ENCODE results near the gene SRP9. TPM values are rescaled to one million over a fixed set of nuclear protein-coding genes. Genes with fewer than 3 reads are reported as not detected.
A peak's percentile ranks its signal among the peaks of the same experiment; 100 is the strongest.
"Not testable (repeated sequence)": the region's sequence is repeated elsewhere in the genome, so short reads cannot be mapped to it uniquely, and the experiment has no call there.

The SRP9 gene
- total RNA-seq, 1 donor from 2014 or later: 120 TPM

DNA sequence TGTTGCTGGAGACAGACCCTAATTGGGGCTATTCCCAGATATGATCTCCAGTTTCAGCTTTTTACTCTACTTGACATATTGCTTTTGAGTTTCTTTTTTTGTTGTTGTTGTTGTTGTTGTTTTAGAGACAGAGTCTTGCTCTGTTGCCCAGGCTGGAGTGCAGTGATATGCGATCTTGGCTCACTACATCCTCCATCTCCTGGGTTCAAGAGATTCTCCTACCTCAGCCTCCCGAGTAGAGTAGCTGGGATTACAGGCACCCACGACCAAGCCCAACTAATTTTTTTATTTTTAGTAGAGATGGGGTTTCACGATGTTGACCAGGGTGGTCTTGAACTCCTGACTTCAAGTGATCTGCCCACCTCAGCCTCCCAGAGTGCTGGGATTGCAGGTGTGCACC lies 1.3 kb upstream of the SRP9 start:
- Histone ChIP-seq H3K4me3 (no peak overlapping the region), H3K27me3 (no peaks in the 10 kb centered on the region), H3K4me1 (peaks cover 56% of the 10 kb centered on the region), H3K27ac (no peak overlapping the region), H3K36me3 (no peaks in the 10 kb centered on the region), H3K9me3 (no peaks in the 10 kb centered on the region)
- intact Hi-C loops (cut with DNase I): loop anchor here (5.0 to 10.0 kb wide), 4 partner anchors 36 to 199 kb away; partner anchors contain the start of genes EPHX1, LEFTY1 and TMEM63A
- TF ChIP-seq POLR2A (IDR thresholded peaks at IDR 0.05) (no peak), POLR2AphosphoS5 (IDR thresholded peaks at IDR 0.05; ENCODE audit: insufficient read depth in 1 of 2, low read depth in 1 of 2) (no peak)
- TF ChIP-seq, protein P1, sequence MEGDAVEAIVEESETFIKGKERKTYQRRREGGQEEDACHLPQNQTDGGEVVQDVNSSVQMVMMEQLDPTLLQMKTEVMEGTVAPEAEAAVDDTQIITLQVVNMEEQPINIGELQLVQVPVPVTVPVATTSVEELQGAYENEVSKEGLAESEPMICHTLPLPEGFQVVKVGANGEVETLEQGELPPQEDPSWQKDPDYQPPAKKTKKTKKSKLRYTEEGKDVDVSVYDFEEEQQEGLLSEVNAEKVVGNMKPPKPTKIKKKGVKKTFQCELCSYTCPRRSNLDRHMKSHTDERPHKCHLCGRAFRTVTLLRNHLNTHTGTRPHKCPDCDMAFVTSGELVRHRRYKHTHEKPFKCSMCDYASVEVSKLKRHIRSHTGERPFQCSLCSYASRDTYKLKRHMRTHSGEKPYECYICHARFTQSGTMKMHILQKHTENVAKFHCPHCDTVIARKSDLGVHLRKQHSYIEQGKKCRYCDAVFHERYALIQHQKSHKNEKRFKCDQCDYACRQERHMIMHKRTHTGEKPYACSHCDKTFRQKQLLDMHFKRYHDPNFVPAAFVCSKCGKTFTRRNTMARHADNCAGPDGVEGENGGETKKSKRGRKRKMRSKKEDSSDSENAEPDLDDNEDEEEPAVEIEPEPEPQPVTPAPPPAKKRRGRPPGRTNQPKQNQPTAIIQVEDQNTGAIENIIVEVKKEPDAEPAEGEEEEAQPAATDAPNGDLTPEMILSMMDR (IDR thresholded peaks at IDR 0.05): no peak
- DNase-seq (ENCODE audit: extremely low spot score in 2 of 2): no peak

- H3K36me3 ChIP-seq: no peaks in the 10 kb centered on the region
- no peak for DNase-seq (ENCODE audit: extremely low spot score in 2 of 2)
- intact Hi-C loops (cut with DNase I): loop anchor here (5.0 to 10.0 kb wide), 4 partner anchors 35 to 198 kb away; partner anchors contain the start of genes EPHX1, LEFTY1 and TMEM63A
- H3K27ac ChIP-seq: peak overlapping the region; percentile 87
- H3K4me3 ChIP-seq: peak overlapping the region; percentile 57 to 64
- H3K9me3 ChIP-seq: no peaks in the 10 kb centered on the region
- peaks cover 56% of the 10 kb centered on the region for H3K4me1 ChIP-seq
- TF ChIP-seq POLR2AphosphoS5 (IDR thresholded peaks at IDR 0.05; ENCODE audit: insufficient read depth in 1 of 2, low read depth in 1 of 2) (no peak), POLR2A (IDR thresholded peaks at IDR 0.05) (no peak)
- TF ChIP-seq, protein P1 (IDR thresholded peaks at IDR 0.05): no peak
- H3K27me3 ChIP-seq: no peaks in the 10 kb centered on the region
These were observed 506 bp upstream of the SRP9 start for GRCh38 chr1:225777058-225777582.

DNA sequence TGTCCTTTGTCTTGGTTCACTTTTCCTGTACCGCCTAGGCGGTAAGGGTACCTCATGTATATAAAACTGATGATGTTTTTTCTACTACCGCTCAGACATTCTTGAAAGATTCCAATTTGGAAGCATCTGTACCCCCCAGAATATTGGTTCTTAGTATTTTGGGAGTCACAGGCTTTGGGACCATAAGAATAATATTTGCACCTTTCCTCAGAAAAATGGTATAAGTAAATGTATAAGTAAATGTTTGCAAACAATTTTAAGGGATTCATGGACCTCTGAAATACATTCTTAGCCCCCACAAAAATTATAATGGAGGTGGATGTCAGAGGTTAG lies 677 bp downstream of the SRP9 start:
- TF ChIP-seq, protein P1 (IDR thresholded peaks at IDR 0.05): no peak
- TF ChIP-seq POLR2AphosphoS5 (IDR thresholded peaks at IDR 0.05; ENCODE audit: insufficient read depth in 1 of 2, low read depth in 1 of 2) (no peak), POLR2A (IDR thresholded peaks at IDR 0.05) (no peak)
- Histone ChIP-seq H3K4me3 (peak overlapping the region; percentile 57 to 64), H3K4me1 (peaks cover 57% of the 10 kb centered on the region), H3K27ac (peak overlapping the region; percentile 87), H3K27me3 (no peaks in the 10 kb centered on the region), H3K36me3 (no peaks in the 10 kb centered on the region), H3K9me3 (no peaks in the 10 kb centered on the region)
- intact Hi-C loops (cut with DNase I): loop anchor here (5.0 to 10.0 kb wide), 4 partner anchors 34 to 196 kb away; partner anchors contain the start of genes EPHX1, LEFTY1 and TMEM63A
- no peak for DNase-seq (ENCODE audit: extremely low spot score in 2 of 2)

- Histone ChIP-seq H3K4me1 (peaks cover 63% of the 10 kb centered on the region), H3K27ac (peak overlapping the region; percentile 87), H3K4me3 (peak overlapping the region; percentile 57 to 64)
- not testable (repeated sequence) for H3K36me3 ChIP-seq; DNase-seq (ENCODE audit: extremely low spot score in 2 of 2); H3K9me3 ChIP-seq; H3K27me3 ChIP-seq
- intact Hi-C loops (cut with DNase I): loop anchor here (5.0 to 10.0 kb wide), 4 partner anchors 33 to 196 kb away; partner anchors contain the start of genes EPHX1, LEFTY1 and TMEM63A
These were observed 1.5 kb downstream of the SRP9 start for GRCh38 chr1:225779165-225779564.

DNA sequence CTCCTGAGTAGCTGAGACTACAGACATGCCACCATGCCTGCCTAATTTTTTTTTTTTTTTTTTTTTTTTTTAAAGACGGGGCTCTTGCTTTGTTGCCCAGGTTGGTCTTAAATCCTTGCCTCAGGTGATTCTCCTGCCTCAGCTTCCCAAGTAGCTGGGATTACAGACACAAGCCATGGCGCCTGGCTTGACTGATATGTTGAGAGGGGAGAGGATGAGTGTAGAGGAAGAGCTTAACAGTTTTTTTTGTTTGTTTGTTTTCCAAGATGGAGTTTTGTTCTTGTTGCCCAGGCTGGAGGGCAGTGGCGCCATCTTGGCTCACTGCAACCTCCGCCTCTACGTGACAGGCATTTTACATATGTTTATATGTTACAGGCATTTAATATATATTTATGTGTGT lies 2.5 kb downstream of the SRP9 start:
- Histone ChIP-seq H3K36me3 (peaks cover 0 to 10% of the 10 kb centered on the region in 2 donors), H3K9me3 (no peaks in the 10 kb centered on the region), H3K27ac (no peak overlapping the region), H3K4me1 (peaks cover 63% of the 10 kb centered on the region), H3K27me3 (no peaks in the 10 kb centered on the region), H3K4me3 (no peak overlapping the region)
- intact Hi-C loops (cut with DNase I): no loop called here
- DNase-seq (ENCODE audit: extremely low spot score in 2 of 2): no peak
- no peak for TF ChIP-seq POLR2A (IDR thresholded peaks at IDR 0.05)
- TF ChIP-seq, protein P1 (IDR thresholded peaks at IDR 0.05): no peak
- TF ChIP-seq POLR2AphosphoS5 (IDR thresholded peaks at IDR 0.05; ENCODE audit: insufficient read depth in 1 of 2, low read depth in 1 of 2): no peak
